Activated CD4-positive, alpha-beta T cell treated with anti-CD3 and anti-CD28 coated beads for 36 hours (primary cell): ENCODE results near the gene PNPLA7. TPM values are rescaled to one million over a fixed set of nuclear protein-coding genes. Genes with fewer than 3 reads are reported as not detected.

Experiments used
- ATAC-seq: fragments of 200-7000 bp; cut with Tn5 transposase; one replicate; pipeline ENCODE4 v1.10.0; 2021; ENCODE audit warnings: mild to moderate bottlenecking, moderate library complexity
- CTCF ChIA-PET: fragments of 350-600 bp; sonication (Branson Sonifier 250); formaldehyde crosslinking; loops from one replicate; lab custom pipeline; 2021; ENCODE audit warnings: antibody characterized with exemption; lab: Charles Lee
- POLR2A ChIA-PET: fragments of 350-600 bp; sonication (Branson Sonifier 250); formaldehyde crosslinking; loops from one replicate; lab custom pipeline; 2021; ENCODE audit warnings: antibody characterized with exemption, inconsistent platforms; lab: Charles Lee
- DNase-seq: peaks from one replicate; pipeline ENCODE4 v3.0.0-alpha.2; 2020
- H3K27ac Mint-ChIP-seq: one replicate; pipeline ENCODE4 v1.8.0; 2021; ENCODE audit warnings: mixed read lengths
- H3K27me3 Mint-ChIP-seq: one replicate; pipeline ENCODE4 v1.8.0; 2021; ENCODE audit warnings: mixed read lengths
- H3K36me3 Mint-ChIP-seq: one replicate; pipeline ENCODE4 v1.8.0; 2021; ENCODE audit warnings: low read depth, mixed read lengths
- H3K4me1 Mint-ChIP-seq: one replicate; pipeline ENCODE4 v1.8.0; 2021; ENCODE audit warnings: mixed read lengths
- H3K4me3 Mint-ChIP-seq: one replicate; pipeline ENCODE4 v1.8.0; 2021; ENCODE audit warnings: mild to moderate bottlenecking, moderate library complexity, mixed read lengths
- H3K9me3 Mint-ChIP-seq: one replicate; pipeline ENCODE4 v1.8.0; 2021; ENCODE audit warnings: low read depth, mixed read lengths
- intact Hi-C, 2 experiments: fragments of 100-400 bp; cut with DNase I in 1 of 2; cut with micrococcal nuclease in 1 of 2; formaldehyde crosslinking; loops; one replicate each; pipeline versions ENCODE4 v1.14.2 to v1.15.1; 2022 to 2024; cut with DNase I, micrococcal nuclease
- total RNA-seq, 2 experiments: library from RNA; stranded (reverse); gene quantifications; one replicate each; pipeline ENCODE4 v1.2.3, GENCODE V29; 2021

Gene PNPLA7
- total RNA-seq, 2 experiments from 2014 or later: 3.1 to 3.6 TPM

DNA sequence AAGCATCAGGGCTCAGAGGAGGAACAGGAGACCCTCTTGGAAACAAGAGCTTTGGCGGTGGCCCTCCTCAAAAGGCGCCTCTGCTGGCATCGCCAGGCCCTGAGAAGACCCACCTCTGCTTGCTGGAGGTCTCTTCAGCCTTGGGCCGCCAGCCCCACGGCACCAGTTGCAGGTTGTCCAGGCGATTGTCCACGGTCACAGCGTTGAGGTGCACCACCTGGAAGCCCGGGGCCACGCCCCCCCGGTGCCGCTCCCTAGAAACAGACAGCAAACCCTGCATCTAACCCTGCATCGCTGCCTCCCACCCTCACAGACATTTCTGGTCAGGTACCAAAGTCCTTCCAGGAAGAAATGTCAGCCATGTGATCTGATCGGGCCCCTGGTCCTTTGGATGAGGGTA is 36.7 kb upstream of the PNPLA7 start:
- POLR2A ChIA-PET: interaction anchor here (0.7 kb wide), 1 partner anchor 10 kb away, joined by 3 read pairs; no protein-coding TSS in a partner anchor
- ATAC-seq (no peak), DNase-seq (no peak)
- no peaks in the 10 kb centered on the region for H3K9me3 Mint-ChIP-seq
- intact Hi-C loops: no loop called here
- CTCF ChIA-PET: no interaction called here
- H3K4me3 Mint-ChIP-seq: no peak overlapping the region
- no peaks in the 10 kb centered on the region for H3K27me3 Mint-ChIP-seq
- H3K27ac Mint-ChIP-seq: no peak overlapping the region
- peaks cover 47% of the 10 kb centered on the region for H3K36me3 Mint-ChIP-seq
- H3K4me1 Mint-ChIP-seq: peaks cover 17% of the 10 kb centered on the region

DNA sequence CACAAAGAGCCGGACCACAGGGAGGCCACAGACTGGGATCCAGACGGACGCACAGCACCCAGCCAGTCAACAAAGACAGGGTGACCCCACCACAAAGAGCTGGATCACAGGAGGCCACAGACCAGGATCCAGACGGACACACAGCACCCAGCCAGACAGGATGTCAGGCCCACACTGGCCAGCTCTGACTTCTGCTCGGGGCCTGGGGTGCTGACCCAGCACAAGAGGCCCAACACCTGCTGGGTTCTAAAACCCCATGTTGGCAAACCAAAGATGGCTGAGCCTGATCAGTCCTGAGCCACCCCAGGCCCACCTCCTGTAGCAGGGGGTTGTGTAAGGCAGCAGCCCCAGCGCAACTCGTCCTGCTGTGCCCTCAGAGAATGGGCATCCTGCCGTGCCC is 33.8 kb upstream of the PNPLA7 start:
- Mint-ChIP-seq H3K9me3 (no peaks in the 10 kb centered on the region), H3K36me3 (peaks cover 46% of the 10 kb centered on the region)
- POLR2A ChIA-PET: no interaction called here

DNA sequence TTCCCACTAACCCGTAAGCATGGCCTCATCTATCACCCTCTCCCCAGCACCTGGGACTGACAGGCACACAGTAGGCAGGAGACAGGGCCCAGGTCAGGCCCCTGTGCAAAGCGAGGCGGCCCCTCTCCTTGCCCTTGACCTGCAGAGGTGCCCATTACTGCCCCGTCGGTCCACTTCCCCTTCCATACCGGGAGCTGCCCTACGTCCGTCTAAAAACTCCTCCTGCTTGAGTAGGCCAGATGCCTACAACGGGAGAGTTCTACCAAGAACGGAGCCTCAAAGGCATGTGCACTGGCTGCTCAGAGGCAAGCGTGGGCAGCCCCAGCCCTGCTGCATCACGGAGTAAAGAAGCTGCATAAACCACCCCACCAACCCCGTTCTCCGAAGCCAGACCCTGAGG is 33.1 kb upstream of the PNPLA7 start:
- CTCF ChIA-PET: no interaction called here
- no peaks in the 10 kb centered on the region for H3K27me3 Mint-ChIP-seq
- no peak overlapping the region for H3K27ac Mint-ChIP-seq
- H3K36me3 Mint-ChIP-seq: peaks cover 45% of the 10 kb centered on the region
- POLR2A ChIA-PET: no interaction called here
- DNase-seq: no peak
- no peak overlapping the region for H3K4me3 Mint-ChIP-seq
- intact Hi-C loops: no loop called here
- no peaks in the 10 kb centered on the region for H3K9me3 Mint-ChIP-seq
- ATAC-seq: no peak
- H3K4me1 Mint-ChIP-seq: peaks cover 10% of the 10 kb centered on the region

More for the DNA sequence above, 33.8 kb upstream of the PNPLA7 start:
- Mint-ChIP-seq H3K27me3 (no peaks in the 10 kb centered on the region), H3K4me3 (no peak overlapping the region), H3K27ac (no peak overlapping the region), H3K4me1 (peaks cover 15% of the 10 kb centered on the region)
- ATAC-seq: no peak
- intact Hi-C loops: no loop called here
- no peak for DNase-seq
- CTCF ChIA-PET: interaction anchor here (0.6 kb wide), 1 partner anchor 10 kb away, joined by 3 read pairs; no protein-coding TSS in a partner anchor

DNA sequence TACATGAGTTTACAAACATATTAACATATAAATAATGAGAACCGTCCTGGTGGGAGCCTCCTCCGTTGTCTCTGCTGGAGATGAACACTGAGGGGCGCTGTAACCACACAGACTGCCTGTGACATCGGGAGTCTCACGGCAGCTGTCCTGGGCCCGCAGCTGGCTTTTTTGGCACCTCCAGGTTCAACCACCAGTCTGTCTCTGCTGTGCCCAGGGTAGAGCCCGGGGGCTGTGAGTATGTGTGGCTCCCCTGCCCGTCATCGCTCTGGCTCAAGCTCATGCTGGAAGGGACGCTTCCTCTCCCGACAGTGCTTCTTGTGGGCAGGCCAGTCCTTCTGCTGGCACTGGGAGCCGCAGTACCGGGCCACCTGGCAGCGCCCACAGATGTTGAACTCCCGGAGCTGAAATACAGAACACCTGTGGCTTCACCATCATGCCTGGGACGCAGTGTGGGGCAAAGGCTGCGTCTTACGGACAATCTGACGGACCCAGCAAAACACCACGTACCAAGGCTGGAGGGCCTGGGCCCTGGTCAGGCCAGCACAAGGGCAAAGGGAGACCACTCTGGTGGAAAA is 32.2 kb upstream of the PNPLA7 start:
- Mint-ChIP-seq H3K4me1 (peaks cover 6% of the 10 kb centered on the region), H3K9me3 (no peaks in the 10 kb centered on the region), H3K36me3 (peaks cover 36% of the 10 kb centered on the region), H3K27ac (no peak overlapping the region), H3K27me3 (no peaks in the 10 kb centered on the region), H3K4me3 (no peak overlapping the region)
- intact Hi-C loops: no loop called here
- ChIA-PET CTCF (no interaction called here), POLR2A (no interaction called here)
- DNase-seq: peak; percentile 46
- no peak for ATAC-seq

DNA sequence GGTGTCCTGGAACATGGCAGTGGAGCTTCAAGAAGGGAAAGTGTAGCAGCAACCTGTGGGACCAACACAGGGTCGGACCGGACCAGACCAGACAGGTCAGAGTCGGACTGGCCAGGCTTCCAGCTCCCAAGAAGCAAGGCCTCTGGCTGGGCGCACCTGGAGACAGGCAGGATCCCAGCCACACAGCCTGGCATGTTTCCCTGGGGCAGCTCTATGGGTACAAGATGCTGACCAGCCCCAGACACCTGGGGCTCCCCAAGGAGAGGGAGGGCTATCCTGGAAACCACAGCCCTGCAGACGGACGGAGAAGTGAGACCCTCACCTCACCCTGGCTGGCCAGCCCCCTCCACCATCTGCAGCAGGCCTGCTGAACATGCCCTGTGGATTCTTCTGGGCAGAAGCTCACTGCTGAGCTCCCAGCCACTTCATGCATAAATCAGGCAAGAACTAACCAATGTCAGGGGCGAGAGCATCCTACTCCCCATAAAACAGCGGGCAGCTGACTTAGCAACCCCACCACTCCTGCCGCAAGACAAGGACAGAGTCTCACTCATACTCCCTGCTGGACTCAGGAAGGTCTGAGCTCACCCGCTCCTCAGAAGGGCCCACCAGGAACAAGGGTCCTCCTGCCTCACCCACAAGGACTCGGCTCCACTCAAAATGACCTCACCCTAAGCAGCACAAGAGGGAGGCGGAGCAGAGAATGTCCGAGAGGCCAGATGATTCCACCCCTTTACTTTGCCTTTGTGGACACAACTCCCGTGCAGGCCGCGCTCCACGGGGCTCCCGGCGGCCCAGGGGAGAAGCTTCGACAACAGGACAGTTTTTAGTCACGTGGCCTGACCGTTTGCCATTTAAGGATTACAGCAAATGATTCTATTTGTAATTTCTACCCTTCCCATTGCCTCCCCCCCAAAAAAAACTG is 31.4 kb upstream of the PNPLA7 start:
- Mint-ChIP-seq H3K4me3 (no peak overlapping the region), H3K27ac (no peak overlapping the region), H3K4me1 (peaks cover 11% of the 10 kb centered on the region), H3K9me3 (no peaks in the 10 kb centered on the region), H3K36me3 (peaks cover 31% of the 10 kb centered on the region), H3K27me3 (no peaks in the 10 kb centered on the region)
- POLR2A ChIA-PET: no interaction called here
- DNase-seq (no peak), ATAC-seq (no peak)
- intact Hi-C loops: no loop called here
- CTCF ChIA-PET: no interaction called here

DNA sequence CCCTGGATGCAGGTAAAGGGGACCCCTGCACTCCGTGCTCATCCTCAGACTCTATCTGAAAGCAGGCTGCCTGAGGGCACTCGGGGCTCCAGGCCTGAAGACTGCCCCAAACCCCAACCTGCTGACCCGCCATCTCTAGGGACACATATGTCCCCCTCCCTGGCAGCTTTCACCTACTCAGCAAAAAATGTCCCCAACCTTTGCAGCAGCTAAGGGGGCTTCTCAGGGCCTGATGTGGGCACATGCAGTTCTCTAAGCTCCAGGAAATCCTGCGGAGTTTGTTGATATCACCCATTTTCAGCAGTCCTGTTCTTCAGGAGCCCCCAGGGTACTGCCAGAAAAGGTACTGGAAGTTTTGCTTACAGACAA is 30.7 kb upstream of the PNPLA7 start:
- Mint-ChIP-seq H3K36me3 (peaks cover 25% of the 10 kb centered on the region), H3K27ac (no peak overlapping the region), H3K27me3 (no peaks in the 10 kb centered on the region), H3K4me3 (no peak overlapping the region), H3K9me3 (no peaks in the 10 kb centered on the region), H3K4me1 (peaks cover 18% of the 10 kb centered on the region)
- no peak for ATAC-seq
- no peak for DNase-seq
- intact Hi-C loops: no loop called here
- POLR2A ChIA-PET: no interaction called here
- CTCF ChIA-PET: no interaction called here

DNA sequence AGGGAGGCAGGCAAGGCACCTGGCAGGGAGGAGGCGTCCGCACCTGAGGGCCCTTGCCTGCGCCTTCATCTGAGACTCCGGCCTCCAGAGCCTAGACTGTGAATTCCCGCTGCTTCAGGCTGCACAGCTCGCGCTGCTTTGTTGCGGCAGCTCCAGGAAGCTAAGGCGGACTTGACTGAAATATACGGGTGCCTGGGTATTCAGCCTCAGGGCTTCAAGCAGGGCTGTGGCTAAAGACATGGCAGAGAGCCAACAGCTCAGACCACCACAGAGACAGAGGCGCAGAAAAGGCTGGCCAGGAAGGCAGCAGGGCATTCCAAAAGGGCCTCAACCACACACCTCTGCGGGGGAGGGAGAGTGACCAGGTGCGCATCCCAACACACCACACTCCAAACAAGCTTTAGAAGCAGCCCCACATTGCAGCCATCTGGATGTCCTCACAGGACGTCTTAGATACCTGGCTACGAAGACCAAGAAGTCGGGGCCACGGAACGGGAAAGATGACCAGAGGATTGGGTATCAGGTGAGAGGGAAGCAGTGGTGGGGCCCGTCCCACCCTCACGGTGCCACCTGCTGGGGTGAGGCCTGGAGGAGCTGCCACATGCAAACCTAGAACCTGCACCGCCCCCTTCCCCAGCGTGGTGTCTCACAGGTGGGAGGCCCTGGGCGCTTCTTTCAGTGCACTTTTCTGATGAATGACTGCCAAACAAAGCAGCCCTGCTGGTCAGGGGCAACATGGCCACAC is 30.2 kb upstream of the PNPLA7 start:
- Mint-ChIP-seq H3K36me3 (peaks cover 30% of the 10 kb centered on the region), H3K27ac (no peak overlapping the region), H3K4me3 (no peak overlapping the region), H3K4me1 (peaks cover 23% of the 10 kb centered on the region), H3K27me3 (no peaks in the 10 kb centered on the region), H3K9me3 (no peaks in the 10 kb centered on the region)
- DNase-seq: peak; percentile 39
- ATAC-seq: no peak
- intact Hi-C loops: no loop called here
- ChIA-PET CTCF (interaction anchor here (1.5 to 2.7 kb wide), 2 partner anchors 8 to 11 kb away, joined by 6 to 12 read pairs; partner anchors contain the start of gene ZMYND19), POLR2A (interaction anchor here (1.0 kb wide), 1 partner anchor 8 kb away, joined by 4 read pairs; no protein-coding TSS in a partner anchor)

DNA sequence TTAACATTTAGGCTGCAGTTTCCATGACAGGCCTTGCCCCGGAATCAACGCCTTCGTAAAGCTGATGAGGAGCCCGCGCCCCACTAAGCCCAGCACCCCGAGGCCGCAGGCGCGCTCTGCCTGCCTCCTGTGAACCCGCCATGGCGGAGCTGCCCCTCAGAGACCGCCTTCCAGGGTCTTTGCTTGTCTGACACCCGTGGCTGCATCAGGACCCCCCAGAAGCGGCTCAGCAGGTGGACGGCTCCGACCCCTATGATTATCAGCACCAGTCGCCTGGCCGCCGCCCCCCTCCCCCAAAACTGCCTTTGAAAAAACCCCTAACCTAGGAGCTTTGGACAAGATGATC is 29.0 kb upstream of the PNPLA7 start:
- POLR2A ChIA-PET: no interaction called here
- intact Hi-C loops: loop anchor here in 1 of 2 experiments (2.0 kb wide), 1 partner anchor 44 kb away; no protein-coding TSS in a partner anchor
- H3K27ac Mint-ChIP-seq: peak overlapping the region; percentile 55

DNA sequence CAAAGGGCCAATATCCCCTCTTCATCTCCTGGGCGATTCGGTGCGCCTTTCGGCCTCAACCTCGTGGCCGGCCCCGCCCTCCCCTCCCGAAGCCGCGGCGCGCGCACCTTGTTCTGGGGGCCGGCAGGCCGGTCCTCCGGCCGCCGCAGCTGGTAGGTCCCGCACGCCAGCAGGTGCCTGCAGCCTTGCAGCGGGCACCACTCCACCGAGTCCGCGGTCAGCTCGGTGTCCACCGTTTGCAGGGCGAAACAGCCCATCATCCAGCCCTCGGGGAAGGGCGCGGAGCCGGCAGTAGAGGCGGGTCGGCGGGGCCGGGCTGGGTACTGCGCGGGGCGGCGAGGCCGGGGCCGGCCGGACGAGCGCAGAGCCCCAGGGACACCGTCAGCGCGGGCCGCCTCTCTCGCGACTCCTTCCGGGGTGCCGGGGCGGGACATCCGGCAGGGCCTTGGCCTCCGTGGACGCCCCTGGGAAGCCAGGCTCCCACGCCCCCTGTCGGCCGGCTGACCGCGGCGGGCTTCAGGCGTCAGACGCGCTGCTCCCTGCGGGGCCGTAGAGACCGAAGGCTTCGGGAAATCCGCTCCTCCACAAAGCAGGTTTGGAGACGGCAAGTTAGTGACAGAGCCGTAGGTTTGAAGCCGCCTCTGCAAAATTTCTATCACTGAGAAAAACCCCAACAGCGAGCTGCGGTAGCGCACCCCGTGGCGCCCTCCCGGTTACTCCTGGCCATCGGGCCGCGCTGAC is 28.5 kb upstream of the PNPLA7 start, which contains the start of gene DPH7:
Gene DPH7, minus strand, starts transcription at position 408 of the 741 bp plus-strand sequence. Its CDS starts 148 bp downstream, at position 260.
- DNase-seq (peak; percentile 98), ATAC-seq (peak; percentile 99)
- intact Hi-C loops: loop anchor here in 1 of 2 experiments (1.0 to 2.0 kb wide), 5 partner anchors 12 to 44 kb away; partner anchors contain the start of genes ARRDC1, MRPL41 and ZMYND19
- Mint-ChIP-seq H3K9me3 (no peaks in the 10 kb centered on the region), H3K27ac (peak within 1 kb of the TSS; percentile 55), H3K36me3 (peaks cover 36% of the 10 kb centered on the region), H3K4me1 (peaks cover 28% of the 10 kb centered on the region), H3K4me3 (peak within 1 kb of the TSS; percentile 80), H3K27me3 (no peaks in the 10 kb centered on the region)
- ChIA-PET CTCF (interaction anchor here (0.7 to 2.7 kb wide), 8 partner anchors 10 to 692 kb away, joined by 3 to 12 read pairs (median 5); partner anchors contain the start of genes MRPL41, TRAF2 and ZMYND19), POLR2A (no interaction called here)

More for the DNA sequence above, 29.0 kb upstream of the PNPLA7 start:
- peaks cover 36% of the 10 kb centered on the region for H3K36me3 Mint-ChIP-seq
- no peaks in the 10 kb centered on the region for H3K27me3 Mint-ChIP-seq
- CTCF ChIA-PET: interaction anchor here (0.7 to 2.7 kb wide), 6 partner anchors 9 to 693 kb away, joined by 3 to 12 read pairs (median 5); partner anchors contain the start of genes MRPL41, TRAF2 and ZMYND19
- peaks cover 28% of the 10 kb centered on the region for H3K4me1 Mint-ChIP-seq
- no peaks in the 10 kb centered on the region for H3K9me3 Mint-ChIP-seq
- peak overlapping the region; percentile 80 for H3K4me3 Mint-ChIP-seq
- ATAC-seq: no peak
- DNase-seq: no peak

DNA sequence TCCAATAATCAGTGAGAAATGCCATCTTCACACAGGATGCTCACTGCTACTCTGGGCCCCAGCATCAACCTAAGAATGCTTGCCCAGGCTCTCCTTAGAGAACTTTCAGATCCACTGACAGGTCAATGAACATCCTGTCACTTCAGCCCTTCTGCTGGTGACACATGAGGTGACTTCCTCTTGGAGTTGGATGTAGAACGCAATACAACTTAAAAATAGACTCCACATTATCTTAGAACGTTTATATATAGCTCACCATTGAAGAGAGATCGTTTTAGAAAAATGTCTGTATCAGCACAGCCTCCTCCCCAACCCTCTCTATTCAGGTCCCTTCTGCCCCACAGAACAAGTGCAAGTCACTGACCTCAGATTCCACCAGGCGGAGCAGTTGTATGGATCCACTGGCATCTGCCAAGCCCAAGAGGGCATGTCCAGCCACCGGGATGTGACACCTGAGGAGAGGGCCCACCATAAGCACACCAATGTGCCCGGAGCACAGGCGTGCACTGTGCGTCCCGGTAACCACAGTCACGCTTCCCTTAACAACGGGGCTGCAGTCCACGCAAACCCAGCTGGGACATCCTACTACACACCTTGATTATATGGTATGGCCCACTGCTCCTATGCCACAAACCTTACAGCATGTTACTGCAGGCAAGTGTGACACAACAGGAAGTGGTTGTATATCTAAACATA is 25.7 kb upstream of the PNPLA7 start:
- H3K4me1 Mint-ChIP-seq: peaks cover 28% of the 10 kb centered on the region
- no peaks in the 10 kb centered on the region for H3K9me3 Mint-ChIP-seq
- peaks cover 30% of the 10 kb centered on the region for H3K36me3 Mint-ChIP-seq
- ChIA-PET POLR2A (interaction anchor here (0.6 kb wide), 1 partner anchor 11 kb away, joined by 3 read pairs; no protein-coding TSS in a partner anchor), CTCF (no interaction called here)
- no peak overlapping the region for H3K27ac Mint-ChIP-seq
- intact Hi-C loops: no loop called here
- H3K27me3 Mint-ChIP-seq: no peaks in the 10 kb centered on the region
- no peak overlapping the region for H3K4me3 Mint-ChIP-seq
- no peak for DNase-seq
- no peak for ATAC-seq
